GM19099 (cell line): ENCODE results near the gene SLC17A1.

Experiments
- POLR2A ChIP-seq: IDR thresholded peaks from 3 replicates; pipeline ENCODE4 v1.6.1; 2011; ENCODE audit warnings: low read depth; ENCODE audit not compliant: insufficient read length; ENCODE audit errors: extremely low read depth

Gene SLC17A1

DNA sequence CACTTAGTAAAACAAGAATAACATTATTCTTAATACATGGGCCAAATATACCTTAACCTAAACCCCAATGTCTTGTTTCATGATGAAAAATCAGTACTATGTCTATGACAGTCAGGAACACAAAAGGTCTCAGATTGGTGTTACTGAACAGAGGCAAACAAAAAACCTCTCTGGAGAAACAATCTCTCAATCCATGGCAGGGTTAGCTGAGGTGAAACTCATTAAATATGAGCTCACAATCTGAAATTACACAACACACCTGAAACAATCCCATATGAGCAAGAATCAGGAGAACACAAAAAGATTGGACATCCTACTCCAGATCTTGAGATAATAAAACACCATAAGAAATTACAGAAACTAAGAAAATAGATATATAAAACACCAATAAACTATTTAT, 83.8 kb downstream of the SLC17A1 start:
- no peak for TF ChIP-seq POLR2A

DNA sequence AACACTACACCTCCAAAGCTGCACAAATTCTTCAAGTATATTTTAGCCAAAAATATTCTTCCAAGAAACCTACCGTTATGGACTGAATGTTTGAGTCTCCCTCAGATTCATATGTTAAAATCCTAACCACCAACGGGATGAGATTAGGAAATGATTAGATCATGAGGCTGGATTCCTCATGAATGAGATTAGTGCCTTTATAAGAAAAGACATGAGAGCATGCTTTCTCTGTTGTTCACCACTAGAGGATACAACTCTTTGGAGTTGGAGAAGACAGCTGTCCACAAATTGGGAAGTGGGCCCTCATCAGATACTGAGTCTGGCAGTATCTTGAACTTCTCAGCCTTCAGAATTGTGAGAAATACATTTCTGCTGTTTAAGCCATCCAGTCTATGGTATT, 84.4 kb downstream of the SLC17A1 start:
- TF ChIP-seq POLR2A = no peak

- no peak for TF ChIP-seq POLR2A
Observed at GRCh38 chr6:25746968-25747367, 84.9 kb downstream of the SLC17A1 start.

DNA sequence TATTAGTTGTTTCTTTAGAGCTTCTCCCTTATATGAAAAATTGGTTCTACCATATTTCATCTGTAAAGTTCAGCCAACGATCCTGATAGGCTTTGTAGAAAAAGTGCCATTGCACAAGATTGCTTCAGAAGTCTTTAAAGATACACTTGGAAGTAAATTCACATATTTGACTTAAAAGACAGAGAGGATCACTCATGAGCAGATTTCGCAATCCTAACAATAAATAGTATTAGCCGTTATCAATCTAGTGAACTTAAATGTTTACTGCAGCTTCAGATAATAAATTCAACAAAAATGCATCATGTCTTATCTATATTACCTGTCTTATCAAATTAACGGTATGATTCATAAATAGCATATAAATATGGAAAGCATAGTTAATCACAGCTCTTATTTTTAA, 86.0 kb downstream of the SLC17A1 start:
- TF ChIP-seq POLR2A = no peak

GRCh38 chr6:25743868-25744267, 88.0 kb downstream of the SLC17A1 start:
- no peak for TF ChIP-seq POLR2A

- TF ChIP-seq POLR2A = no peak
Observed at GRCh38 chr6:25735261-25735660, 96.6 kb downstream of the SLC17A1 start.
